ENCODE data around the gene TIMP3. TPM values are rescaled to one million over a fixed set of nuclear protein-coding genes. Genes with fewer than 3 reads are reported as not detected.

The TIMP3 gene
- total RNA-seq, 2 experiments from 2014 or later, result not detected

GRCh38 chr22:32827049-32827602 is 25.6 kb downstream of the TIMP3 start:
- Mint-ChIP-seq H3K9me3 (no peaks in the 10 kb centered on the region), H3K27ac (no peak overlapping the region), H3K36me3 (ENCODE audit: low read depth) (no peaks in the 10 kb centered on the region), H3K4me1 (ENCODE audit: low read depth) (peaks cover 12% of the 10 kb centered on the region), H3K4me3 (no peak overlapping the region), H3K27me3 (ENCODE audit: low read depth) (no peaks in the 10 kb centered on the region)
- CTCF ChIA-PET, result interaction anchor here (1.0 to 1.6 kb wide), 2 partner anchors 29 to 30 kb away, joined by 4 read pairs; no protein-coding TSS in a partner anchor
- DNase-seq, result no peak
- intact Hi-C loops (cut with micrococcal nuclease), result no loop called here

- intact Hi-C loops (cut with micrococcal nuclease), result no loop called here
- CTCF ChIA-PET, result interaction anchor here (1.6 kb wide), 1 partner anchor 32 kb away, joined by 4 read pairs; no protein-coding TSS in a partner anchor
- Mint-ChIP-seq H3K27me3 (ENCODE audit: low read depth) (no peaks in the 10 kb centered on the region), H3K27ac (no peak overlapping the region), H3K9me3 (no peaks in the 10 kb centered on the region), H3K36me3 (ENCODE audit: low read depth) (no peaks in the 10 kb centered on the region), H3K4me1 (ENCODE audit: low read depth) (peaks cover 14% of the 10 kb centered on the region), H3K4me3 (no peak overlapping the region)
- DNase-seq, result no peak
Measured at GRCh38 chr22:32828150-32828549, 26.6 kb downstream of the TIMP3 start.

- no peak overlapping the region for H3K27ac Mint-ChIP-seq
- CTCF ChIA-PET, result interaction anchor here (0.7 kb wide), 1 partner anchor 168 kb away, joined by 3 read pairs; no protein-coding TSS in a partner anchor
- H3K4me1 Mint-ChIP-seq (ENCODE audit: low read depth), result peaks cover 14% of the 10 kb centered on the region
- no peak for DNase-seq
- no peaks in the 10 kb centered on the region for H3K9me3 Mint-ChIP-seq
- no peak overlapping the region for H3K4me3 Mint-ChIP-seq
- no peaks in the 10 kb centered on the region for H3K36me3 Mint-ChIP-seq (ENCODE audit: low read depth)
- intact Hi-C loops (cut with micrococcal nuclease), result no loop called here
- H3K27me3 Mint-ChIP-seq (ENCODE audit: low read depth), result no peaks in the 10 kb centered on the region
Measured at GRCh38 chr22:32828561-32828960, 27.1 kb downstream of the TIMP3 start.

GRCh38 chr22:32829451-32829851 is 27.9 kb downstream of the TIMP3 start:
- no peaks in the 10 kb centered on the region for H3K9me3 Mint-ChIP-seq
- DNase-seq, result no peak
- H3K27me3 Mint-ChIP-seq (ENCODE audit: low read depth), result no peaks in the 10 kb centered on the region
- H3K4me1 Mint-ChIP-seq (ENCODE audit: low read depth), result peaks cover 14% of the 10 kb centered on the region
- CTCF ChIA-PET, result interaction anchor here (0.7 to 0.9 kb wide), 2 partner anchors 163 to 169 kb away, joined by 3 read pairs; no protein-coding TSS in a partner anchor
- H3K4me3 Mint-ChIP-seq, result no peak overlapping the region
- no peak overlapping the region for H3K27ac Mint-ChIP-seq
- no peaks in the 10 kb centered on the region for H3K36me3 Mint-ChIP-seq (ENCODE audit: low read depth)
- intact Hi-C loops (cut with micrococcal nuclease), result no loop called here

GRCh38 chr22:32830473-32830872 is 29.0 kb downstream of the TIMP3 start:
- intact Hi-C loops (cut with micrococcal nuclease), result no loop called here
- no peaks in the 10 kb centered on the region for H3K9me3 Mint-ChIP-seq
- no peaks in the 10 kb centered on the region for H3K27me3 Mint-ChIP-seq (ENCODE audit: low read depth)
- H3K4me1 Mint-ChIP-seq (ENCODE audit: low read depth), result peaks cover 14% of the 10 kb centered on the region
- DNase-seq, result no peak
- H3K4me3 Mint-ChIP-seq, result no peak overlapping the region
- H3K27ac Mint-ChIP-seq, result no peak overlapping the region
- CTCF ChIA-PET, result no interaction called here
- no peaks in the 10 kb centered on the region for H3K36me3 Mint-ChIP-seq (ENCODE audit: low read depth)

- Mint-ChIP-seq H3K4me3 (no peak overlapping the region), H3K27ac (no peak overlapping the region), H3K36me3 (ENCODE audit: low read depth) (no peaks in the 10 kb centered on the region), H3K27me3 (ENCODE audit: low read depth) (no peaks in the 10 kb centered on the region), H3K4me1 (ENCODE audit: low read depth) (peaks cover 14% of the 10 kb centered on the region), H3K9me3 (no peaks in the 10 kb centered on the region)
- intact Hi-C loops (cut with micrococcal nuclease), result no loop called here
- CTCF ChIA-PET, result no interaction called here
- DNase-seq, result no peak
Measured at GRCh38 chr22:32830957-32831356, 29.5 kb downstream of the TIMP3 start.

GRCh38 chr22:32831584-32831983 is 30.1 kb downstream of the TIMP3 start:
- H3K27ac Mint-ChIP-seq, result no peak overlapping the region
- H3K36me3 Mint-ChIP-seq (ENCODE audit: low read depth), result no peaks in the 10 kb centered on the region
- no peaks in the 10 kb centered on the region for H3K9me3 Mint-ChIP-seq
- DNase-seq, result no peak
- CTCF ChIA-PET, result interaction anchor here (1.2 kb wide), 1 partner anchor 35 kb away, joined by 5 read pairs; no protein-coding TSS in a partner anchor
- no peak overlapping the region for H3K4me3 Mint-ChIP-seq
- intact Hi-C loops (cut with micrococcal nuclease), result no loop called here
- H3K4me1 Mint-ChIP-seq (ENCODE audit: low read depth), result peaks cover 14% of the 10 kb centered on the region
- no peaks in the 10 kb centered on the region for H3K27me3 Mint-ChIP-seq (ENCODE audit: low read depth)

- no peak overlapping the region for H3K4me3 Mint-ChIP-seq
- CTCF ChIA-PET, result interaction anchor here (1.2 kb wide), 1 partner anchor 35 kb away, joined by 5 read pairs; no protein-coding TSS in a partner anchor
- no peak for DNase-seq
- H3K27me3 Mint-ChIP-seq (ENCODE audit: low read depth), result no peaks in the 10 kb centered on the region
- H3K36me3 Mint-ChIP-seq (ENCODE audit: low read depth), result no peaks in the 10 kb centered on the region
- intact Hi-C loops (cut with micrococcal nuclease), result no loop called here
- peaks cover 14% of the 10 kb centered on the region for H3K4me1 Mint-ChIP-seq (ENCODE audit: low read depth)
- H3K27ac Mint-ChIP-seq, result no peak overlapping the region
- H3K9me3 Mint-ChIP-seq, result no peaks in the 10 kb centered on the region
Measured at GRCh38 chr22:32832174-32832573, 30.7 kb downstream of the TIMP3 start.

GRCh38 chr22:32836280-32837123 is 35.0 kb downstream of the TIMP3 start:
- H3K27me3 Mint-ChIP-seq (ENCODE audit: low read depth), result no peaks in the 10 kb centered on the region
- CTCF ChIA-PET, result interaction anchor here (0.6 to 1.0 kb wide), 3 partner anchors 15 to 27 kb away, joined by 3 read pairs; no protein-coding TSS in a partner anchor
- H3K4me1 Mint-ChIP-seq (ENCODE audit: low read depth), result peaks cover 7% of the 10 kb centered on the region
- H3K9me3 Mint-ChIP-seq, result no peaks in the 10 kb centered on the region
- intact Hi-C loops (cut with micrococcal nuclease), result no loop called here
- H3K4me3 Mint-ChIP-seq, result no peak overlapping the region
- no peak overlapping the region for H3K27ac Mint-ChIP-seq
- no peaks in the 10 kb centered on the region for H3K36me3 Mint-ChIP-seq (ENCODE audit: low read depth)
- DNase-seq, result peak; percentile 5

- Mint-ChIP-seq H3K27me3 (ENCODE audit: low read depth) (no peaks in the 10 kb centered on the region), H3K36me3 (ENCODE audit: low read depth) (no peaks in the 10 kb centered on the region), H3K27ac (no peak overlapping the region), H3K9me3 (no peaks in the 10 kb centered on the region), H3K4me1 (ENCODE audit: low read depth) (peaks cover 1% of the 10 kb centered on the region), H3K4me3 (no peak overlapping the region)
- no peak for DNase-seq
- CTCF ChIA-PET, result interaction anchor here (0.6 to 0.9 kb wide), 2 partner anchors 16 kb away, joined by 3 read pairs; no protein-coding TSS in a partner anchor
- intact Hi-C loops (cut with micrococcal nuclease), result no loop called here
Measured at GRCh38 chr22:32837142-32837541, 35.6 kb downstream of the TIMP3 start.

GRCh38 chr22:32837803-32838202 is 36.3 kb downstream of the TIMP3 start:
- Mint-ChIP-seq H3K27me3 (ENCODE audit: low read depth) (no peaks in the 10 kb centered on the region), H3K9me3 (no peaks in the 10 kb centered on the region), H3K36me3 (ENCODE audit: low read depth) (no peaks in the 10 kb centered on the region), H3K27ac (no peak overlapping the region), H3K4me1 (ENCODE audit: low read depth) (no peaks in the 10 kb centered on the region), H3K4me3 (no peak overlapping the region)
- no peak for DNase-seq
- intact Hi-C loops (cut with micrococcal nuclease), result no loop called here
- CTCF ChIA-PET, result no interaction called here

GRCh38 chr22:32839831-32840584 is 38.5 kb downstream of the TIMP3 start:
- CTCF ChIA-PET, result no interaction called here
- no peaks in the 10 kb centered on the region for H3K9me3 Mint-ChIP-seq
- no peak overlapping the region for H3K4me3 Mint-ChIP-seq
- no peak for DNase-seq
- H3K4me1 Mint-ChIP-seq (ENCODE audit: low read depth), result no peaks in the 10 kb centered on the region
- H3K27me3 Mint-ChIP-seq (ENCODE audit: low read depth), result peaks cover 7% of the 10 kb centered on the region
- no peaks in the 10 kb centered on the region for H3K36me3 Mint-ChIP-seq (ENCODE audit: low read depth)
- H3K27ac Mint-ChIP-seq, result no peak overlapping the region
- intact Hi-C loops (cut with micrococcal nuclease), result no loop called here
